ENCODE measurements around the gene DLG2.
"Not testable (repeated sequence)": the region's sequence is repeated elsewhere in the genome, so short reads cannot be mapped to it uniquely, and the experiment has no call there.

Gene DLG2

DNA sequence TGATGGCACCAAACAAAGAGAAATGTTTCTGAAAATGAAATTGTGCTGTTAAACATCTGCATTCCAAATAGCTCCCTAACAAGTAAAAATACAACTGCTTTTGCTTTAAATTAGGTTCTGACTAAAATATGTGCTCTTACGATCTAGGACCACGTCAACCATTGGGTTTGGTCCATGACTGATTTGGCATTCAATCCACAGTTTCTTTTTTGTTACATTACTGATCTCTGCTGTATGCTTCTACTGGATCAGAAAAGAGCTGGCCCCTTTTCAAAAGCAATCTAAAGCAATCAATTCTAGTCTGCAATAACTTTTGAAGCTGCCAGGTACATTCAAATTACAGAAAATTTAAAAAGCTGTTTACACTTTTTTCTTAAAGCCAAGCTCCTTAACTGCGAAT is 1293.9 kb downstream of the DLG2 start:
- WGBS (ENCODE audit: insufficient coverage, insufficient read length), result no CpG with 5 or more reads among the region's 3 CpGs
- Histone ChIP-seq H3K27ac (ENCODE audit: low read length) (no peak overlapping the region), H3K36me3 (ENCODE audit: control insufficient read depth, insufficient read depth, low read length) (no peaks in the 10 kb centered on the region), H3K27me3 (ENCODE audit: control insufficient read depth, insufficient read depth, low read length) (no peaks in the 10 kb centered on the region), H3K4me3 (ENCODE audit: low read length) (no peak overlapping the region), H3K4me1 (ENCODE audit: control insufficient read depth, insufficient read depth, low read length) (no peaks in the 10 kb centered on the region), H3K9me3 (ENCODE audit: control insufficient read depth, insufficient read depth, low read length) (no peaks in the 10 kb centered on the region)
- no peak for DNase-seq (ENCODE audit: low read depth, low spot score)

DNA sequence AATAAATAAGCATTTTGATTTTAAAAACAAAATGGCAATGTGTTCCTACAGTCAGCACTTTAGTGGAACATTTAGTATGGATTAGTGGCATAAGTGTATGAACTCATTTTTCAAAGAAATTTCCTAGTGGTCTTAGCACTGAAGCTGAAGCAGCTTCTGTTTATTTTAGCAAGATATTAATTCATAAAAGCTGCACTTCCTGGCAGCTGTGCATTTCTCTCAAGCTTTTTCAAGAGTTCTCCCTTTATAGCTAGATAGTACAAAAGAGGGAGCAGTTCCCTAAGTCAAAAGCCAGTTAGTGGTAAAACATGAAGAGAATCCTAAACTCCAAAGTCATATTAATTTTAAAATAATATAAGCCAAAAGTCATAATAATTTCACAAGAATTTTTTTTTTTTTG is 1304.9 kb downstream of the DLG2 start:
- H3K36me3 ChIP-seq (ENCODE audit: control insufficient read depth, insufficient read depth, low read length), result no peaks in the 10 kb centered on the region
- no peak for DNase-seq (ENCODE audit: low read depth, low spot score)
- no peak overlapping the region for H3K4me3 ChIP-seq (ENCODE audit: low read length)
- no peaks in the 10 kb centered on the region for H3K27me3 ChIP-seq (ENCODE audit: control insufficient read depth, insufficient read depth, low read length)
- H3K27ac ChIP-seq (ENCODE audit: low read length), result no peak overlapping the region
- no peaks in the 10 kb centered on the region for H3K4me1 ChIP-seq (ENCODE audit: control insufficient read depth, insufficient read depth, low read length)
- no peaks in the 10 kb centered on the region for H3K9me3 ChIP-seq (ENCODE audit: control insufficient read depth, insufficient read depth, low read length)

DNA sequence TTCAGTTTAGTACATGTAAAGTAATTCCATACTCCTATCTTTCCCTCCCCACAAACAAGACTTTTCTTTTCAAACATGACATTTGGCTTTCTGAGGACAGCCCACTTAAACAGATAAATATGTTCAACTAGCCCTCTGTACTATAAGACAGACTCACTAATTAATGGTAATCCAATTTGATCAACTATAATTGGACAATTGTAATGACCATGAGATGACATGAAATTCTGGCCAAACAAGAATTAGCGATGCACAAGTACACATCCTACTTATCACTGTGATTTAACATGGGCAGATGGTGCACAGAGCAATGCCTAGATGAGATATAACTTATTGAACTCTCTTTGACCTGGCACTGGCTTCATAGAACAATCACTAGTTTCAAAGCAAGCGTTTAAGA is 1307.3 kb downstream of the DLG2 start:
- no peaks in the 10 kb centered on the region for H3K36me3 ChIP-seq (ENCODE audit: control insufficient read depth, insufficient read depth, low read length)
- no peaks in the 10 kb centered on the region for H3K27me3 ChIP-seq (ENCODE audit: control insufficient read depth, insufficient read depth, low read length)
- H3K4me3 ChIP-seq (ENCODE audit: low read length), result no peak overlapping the region
- H3K9me3 ChIP-seq (ENCODE audit: control insufficient read depth, insufficient read depth, low read length), result no peaks in the 10 kb centered on the region
- no peak overlapping the region for H3K27ac ChIP-seq (ENCODE audit: low read length)
- WGBS (ENCODE audit: insufficient coverage, insufficient read length), result no CpG with 5 or more reads among the region's 2 CpGs
- DNase-seq (ENCODE audit: low read depth, low spot score), result no peak
- no peaks in the 10 kb centered on the region for H3K4me1 ChIP-seq (ENCODE audit: control insufficient read depth, insufficient read depth, low read length)

DNA sequence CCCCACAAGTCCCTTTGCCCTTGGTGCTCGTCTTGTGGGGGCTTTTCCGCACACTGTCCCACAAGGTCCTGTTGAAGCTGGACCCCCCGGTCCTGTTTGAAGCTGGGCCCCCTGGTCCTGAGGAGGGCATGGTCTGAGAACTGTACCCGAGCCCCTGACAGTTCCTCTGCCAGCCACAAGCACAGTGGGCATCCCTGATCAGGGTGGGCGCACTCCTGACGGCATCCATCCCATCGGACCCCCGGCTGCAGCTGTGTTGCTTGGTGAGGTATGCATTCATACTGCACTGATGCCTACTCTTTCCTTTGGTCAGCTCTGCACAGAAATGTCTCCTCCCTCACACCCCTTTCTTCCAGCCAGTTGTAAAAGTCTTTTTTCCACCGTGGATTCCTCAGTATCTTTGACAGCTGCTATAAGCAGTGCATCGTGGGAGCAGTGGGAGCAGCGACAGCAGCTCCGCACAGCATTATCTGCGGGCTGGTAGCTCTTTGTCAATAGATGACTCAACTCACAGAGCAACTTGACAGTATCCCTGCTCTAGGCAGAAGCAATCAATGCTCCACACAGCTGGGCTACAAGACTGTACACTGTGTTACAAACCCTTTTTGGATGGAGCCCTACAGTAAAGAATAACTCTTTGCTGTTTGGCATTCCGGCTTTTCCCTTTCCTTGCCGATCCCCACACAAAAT is 1310.1 kb downstream of the DLG2 start:
- H3K27ac ChIP-seq (ENCODE audit: low read length), result no peak overlapping the region
- no peaks in the 10 kb centered on the region for H3K9me3 ChIP-seq (ENCODE audit: control insufficient read depth, insufficient read depth, low read length)
- no peaks in the 10 kb centered on the region for H3K4me1 ChIP-seq (ENCODE audit: control insufficient read depth, insufficient read depth, low read length)
- no peak overlapping the region for H3K4me3 ChIP-seq (ENCODE audit: low read length)
- no CpG with 5 or more reads among the region's 15 CpGs for WGBS (ENCODE audit: insufficient coverage, insufficient read length)
- H3K36me3 ChIP-seq (ENCODE audit: control insufficient read depth, insufficient read depth, low read length), result no peaks in the 10 kb centered on the region
- no peak for DNase-seq (ENCODE audit: low read depth, low spot score)
- H3K27me3 ChIP-seq (ENCODE audit: control insufficient read depth, insufficient read depth, low read length), result no peaks in the 10 kb centered on the region

DNA sequence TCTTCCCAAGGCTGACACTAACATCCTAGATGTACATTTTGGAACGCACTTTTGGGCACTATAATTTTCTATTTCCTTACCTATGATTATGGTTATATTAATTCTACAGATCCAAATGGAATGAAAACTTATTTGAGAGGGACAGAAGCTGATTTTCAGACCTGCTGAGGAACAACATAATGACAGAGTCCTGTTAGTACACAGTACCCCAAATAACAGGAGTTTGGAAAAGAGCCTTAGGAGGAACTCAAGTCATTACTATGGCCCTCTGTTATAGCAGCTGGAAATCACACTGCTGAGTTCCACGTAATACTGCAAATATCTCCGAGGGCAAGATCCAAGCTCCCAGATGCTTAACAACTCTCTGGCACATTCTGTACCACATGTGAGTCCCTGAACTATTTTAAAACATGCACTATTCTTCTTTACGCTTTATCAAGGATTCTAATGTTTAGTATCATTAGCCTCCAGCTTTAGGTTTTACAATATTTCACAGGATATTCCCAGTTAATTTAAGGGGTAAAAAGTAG is 1313.2 kb downstream of the DLG2 start:
- Histone ChIP-seq H3K4me3 (ENCODE audit: low read length) (no peak overlapping the region), H3K27ac (ENCODE audit: low read length) (no peak overlapping the region), H3K36me3 (ENCODE audit: control insufficient read depth, insufficient read depth, low read length) (no peaks in the 10 kb centered on the region), H3K4me1 (ENCODE audit: control insufficient read depth, insufficient read depth, low read length) (no peaks in the 10 kb centered on the region), H3K27me3 (ENCODE audit: control insufficient read depth, insufficient read depth, low read length) (no peaks in the 10 kb centered on the region), H3K9me3 (ENCODE audit: control insufficient read depth, insufficient read depth, low read length) (no peaks in the 10 kb centered on the region)
- no peak for DNase-seq (ENCODE audit: low read depth, low spot score)
- WGBS (ENCODE audit: insufficient coverage, insufficient read length), result no CpG with 5 or more reads among the region's 4 CpGs

DNA sequence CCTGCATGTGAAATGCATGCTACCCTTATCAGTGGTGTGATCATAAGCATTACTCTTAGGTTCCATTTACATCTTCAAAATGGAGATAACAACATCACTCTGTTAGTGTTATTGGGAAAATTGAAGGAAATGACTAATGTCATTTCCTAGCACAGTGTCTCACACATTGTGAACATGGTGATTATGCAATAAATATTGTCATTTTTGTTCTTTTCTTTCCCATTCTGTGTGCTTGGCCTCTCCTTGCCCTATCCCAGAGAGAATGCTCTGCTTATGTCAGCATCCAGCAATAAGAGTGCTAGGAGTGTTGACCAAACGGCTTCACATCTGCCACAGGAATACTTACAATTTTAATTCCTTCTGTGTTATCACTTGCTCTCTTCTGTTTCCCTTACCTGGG is 1316.9 kb downstream of the DLG2 start:
- DNase-seq (ENCODE audit: low read depth, low spot score), result no peak
- Histone ChIP-seq H3K4me1 (ENCODE audit: control insufficient read depth, insufficient read depth, low read length) (no peaks in the 10 kb centered on the region; the same call in 1 of the 2 replicates), H3K27me3 (ENCODE audit: control insufficient read depth, insufficient read depth, low read length) (no peaks in the 10 kb centered on the region), H3K4me3 (ENCODE audit: low read length) (no peak overlapping the region), H3K36me3 (ENCODE audit: control insufficient read depth, insufficient read depth, low read length) (no peaks in the 10 kb centered on the region), H3K9me3 (ENCODE audit: control insufficient read depth, insufficient read depth, low read length) (no peaks in the 10 kb centered on the region), H3K27ac (ENCODE audit: low read length) (no peak overlapping the region)
- WGBS (ENCODE audit: insufficient coverage, insufficient read length), result no CpG with 5 or more reads among the region's 1 CpG

DNA sequence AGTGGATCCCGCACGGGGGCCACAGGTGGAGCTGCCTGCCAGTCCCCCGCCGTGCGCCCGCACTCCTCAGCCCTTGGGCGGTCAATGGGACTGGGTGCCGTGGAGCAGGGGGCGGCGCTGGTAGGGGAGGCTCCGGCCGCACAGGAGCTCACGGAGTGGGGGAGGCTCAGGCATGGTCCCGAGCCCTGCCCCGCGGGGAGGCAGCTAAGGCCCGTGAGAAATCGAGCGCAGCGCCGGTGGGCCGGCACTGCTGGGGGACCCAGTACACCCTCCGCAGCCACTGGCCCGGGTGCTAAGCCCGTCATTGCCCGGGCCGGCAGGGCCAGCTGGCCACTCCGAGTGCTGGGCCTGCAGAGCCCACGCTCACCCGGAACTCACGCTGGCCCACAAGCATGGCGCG is 1318.7 kb downstream of the DLG2 start:
- not testable (repeated sequence) for H3K4me3 ChIP-seq (ENCODE audit: low read length); H3K27ac ChIP-seq (ENCODE audit: low read length); DNase-seq (ENCODE audit: low read depth, low spot score); H3K36me3 ChIP-seq (ENCODE audit: control insufficient read depth, insufficient read depth, low read length); H3K27me3 ChIP-seq (ENCODE audit: control insufficient read depth, insufficient read depth, low read length); H3K4me1 ChIP-seq (ENCODE audit: control insufficient read depth, insufficient read depth, low read length); H3K9me3 ChIP-seq (ENCODE audit: control insufficient read depth, insufficient read depth, low read length)
- WGBS (ENCODE audit: insufficient coverage, insufficient read length), result no CpG with 5 or more reads among the region's 33 CpGs

DNA sequence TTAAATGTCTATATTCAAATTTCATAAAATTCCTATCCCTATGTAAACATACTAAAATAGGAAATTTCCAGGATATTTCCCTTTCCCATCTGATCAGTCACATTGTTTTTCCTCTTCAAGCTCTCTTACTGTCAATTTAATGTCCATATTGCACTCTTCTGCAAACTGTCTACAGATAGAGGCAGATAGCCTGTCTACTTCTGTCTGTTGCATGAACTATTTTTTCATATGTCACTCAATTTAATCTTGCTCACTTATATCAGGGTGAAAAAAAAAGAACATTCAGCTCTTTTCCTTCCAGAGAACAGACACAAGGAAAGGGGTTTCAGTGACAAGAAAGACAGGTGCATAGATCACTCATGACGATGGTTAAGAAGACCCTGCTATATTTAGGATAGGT is 1327.1 kb downstream of the DLG2 start:
- H3K36me3 ChIP-seq (ENCODE audit: control insufficient read depth, insufficient read depth, low read length), result no peaks in the 10 kb centered on the region
- no CpG with 5 or more reads among the region's 1 CpG for WGBS (ENCODE audit: insufficient coverage, insufficient read length)
- DNase-seq (ENCODE audit: low read depth, low spot score), result no peak
- no peaks in the 10 kb centered on the region for H3K4me1 ChIP-seq (ENCODE audit: control insufficient read depth, insufficient read depth, low read length)
- no peak overlapping the region for H3K27ac ChIP-seq (ENCODE audit: low read length)
- no peaks in the 10 kb centered on the region for H3K27me3 ChIP-seq (ENCODE audit: control insufficient read depth, insufficient read depth, low read length)
- no peak overlapping the region for H3K4me3 ChIP-seq (ENCODE audit: low read length)
- H3K9me3 ChIP-seq (ENCODE audit: control insufficient read depth, insufficient read depth, low read length), result no peaks in the 10 kb centered on the region

DNA sequence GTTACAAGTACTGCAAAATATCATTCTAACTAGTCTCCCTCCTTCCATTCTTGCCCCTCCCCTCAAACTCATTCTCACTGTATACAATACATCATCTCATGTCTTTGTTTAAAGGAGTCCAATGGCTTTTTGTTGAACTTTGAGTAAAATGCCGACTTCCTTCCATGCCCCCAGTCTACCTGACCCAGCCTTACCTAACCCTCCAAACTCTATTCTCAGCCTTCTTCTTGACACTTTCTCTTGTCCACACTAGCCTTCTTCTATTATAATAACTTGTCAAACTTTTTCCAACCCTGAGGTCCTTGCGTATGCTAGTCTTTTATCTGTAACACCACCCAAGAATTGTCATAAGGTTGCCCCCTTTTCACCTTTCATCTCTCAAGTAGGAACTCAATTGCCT is 1329.6 kb downstream of the DLG2 start:
- no peak overlapping the region for H3K27ac ChIP-seq (ENCODE audit: low read length)

DNA sequence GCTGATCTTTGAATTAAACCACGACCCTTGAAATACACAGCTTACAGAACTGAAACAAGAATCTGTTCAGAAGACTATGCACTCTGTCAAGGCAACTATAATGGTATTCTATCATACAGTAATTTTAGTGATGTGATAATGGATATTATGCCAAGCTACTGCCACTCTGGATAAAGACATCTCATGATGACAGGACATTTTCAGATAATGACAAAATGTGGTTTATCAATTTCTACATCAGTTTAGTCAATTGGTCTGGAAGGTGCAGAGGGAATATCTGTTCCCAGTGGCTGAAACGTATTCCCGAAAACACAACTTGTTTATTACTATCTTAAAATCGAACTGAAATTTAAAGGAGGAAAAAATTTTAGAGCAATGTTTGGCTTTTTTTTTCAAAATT is 1331.3 kb downstream of the DLG2 start:
- no peak overlapping the region for H3K27ac ChIP-seq (ENCODE audit: low read length)
- DNase-seq (ENCODE audit: low read depth, low spot score), result no peak
- no peak overlapping the region for H3K4me3 ChIP-seq (ENCODE audit: low read length)
- H3K9me3 ChIP-seq (ENCODE audit: control insufficient read depth, insufficient read depth, low read length), result no peaks in the 10 kb centered on the region
- no CpG with 5 or more reads among the region's 4 CpGs for WGBS (ENCODE audit: insufficient coverage, insufficient read length)
- H3K27me3 ChIP-seq (ENCODE audit: control insufficient read depth, insufficient read depth, low read length), result no peaks in the 10 kb centered on the region
- no peaks in the 10 kb centered on the region for H3K4me1 ChIP-seq (ENCODE audit: control insufficient read depth, insufficient read depth, low read length)
- H3K36me3 ChIP-seq (ENCODE audit: control insufficient read depth, insufficient read depth, low read length), result no peaks in the 10 kb centered on the region

More for the DNA sequence above, 1329.6 kb downstream of the DLG2 start:
- Histone ChIP-seq H3K27me3 (ENCODE audit: control insufficient read depth, insufficient read depth, low read length) (no peaks in the 10 kb centered on the region), H3K9me3 (ENCODE audit: control insufficient read depth, insufficient read depth, low read length) (no peaks in the 10 kb centered on the region), H3K4me3 (ENCODE audit: low read length) (no peak overlapping the region), H3K4me1 (ENCODE audit: control insufficient read depth, insufficient read depth, low read length) (no peaks in the 10 kb centered on the region), H3K36me3 (ENCODE audit: control insufficient read depth, insufficient read depth, low read length) (no peaks in the 10 kb centered on the region)
- no CpG with 5 or more reads among the region's 2 CpGs for WGBS (ENCODE audit: insufficient coverage, insufficient read length)
- no peak for DNase-seq (ENCODE audit: low read depth, low spot score)

DNA sequence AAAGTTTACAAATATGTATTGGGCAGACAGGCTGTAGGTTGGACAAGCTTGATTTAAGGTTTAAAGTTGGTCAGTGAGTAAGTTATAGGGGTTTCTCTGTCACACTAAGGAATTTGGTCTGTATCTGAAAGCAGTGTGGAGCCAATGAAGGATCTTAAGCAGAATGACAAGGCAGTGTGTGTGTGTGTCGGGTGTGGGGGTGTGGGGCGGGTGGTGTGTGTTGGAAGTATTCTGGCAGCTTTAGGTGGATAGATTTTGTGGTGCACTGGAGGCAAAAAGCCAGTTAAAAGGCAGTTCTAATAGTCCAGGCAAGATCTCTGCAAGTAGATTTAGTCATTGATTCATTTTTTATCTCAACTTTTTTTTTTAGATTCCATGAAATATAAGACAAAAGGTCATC is 1334.2 kb downstream of the DLG2 start:
- no peak for DNase-seq (ENCODE audit: low read depth, low spot score)
- WGBS (ENCODE audit: insufficient coverage, insufficient read length), result no CpG with 5 or more reads among the region's 2 CpGs
- H3K9me3 ChIP-seq (ENCODE audit: control insufficient read depth, insufficient read depth, low read length), result no peaks in the 10 kb centered on the region
- no peaks in the 10 kb centered on the region for H3K4me1 ChIP-seq (ENCODE audit: control insufficient read depth, insufficient read depth, low read length)
- no peaks in the 10 kb centered on the region for H3K27me3 ChIP-seq (ENCODE audit: control insufficient read depth, insufficient read depth, low read length)
- no peak overlapping the region for H3K4me3 ChIP-seq (ENCODE audit: low read length)
- no peak overlapping the region for H3K27ac ChIP-seq (ENCODE audit: low read length)
- H3K36me3 ChIP-seq (ENCODE audit: control insufficient read depth, insufficient read depth, low read length), result no peaks in the 10 kb centered on the region

Measured in iPS DF 6.9 (cell line).